SK-N-MC (cell line): ENCODE measurements around the gene IFT81.

ENCODE experiments used
- DNase-seq: peaks from one replicate; pipeline ENCODE4 v3.0.0-alpha.2; 2011; ENCODE audit warnings: low read depth, low spot score
- H3K27ac ChIP-seq: fragments of 200-600 bp; sonication (generic); 2 replicates; pipeline ENCODE4 v1.5.1; 2016; ENCODE audit warnings: mixed run types
- H3K36me3 ChIP-seq: fragments of 200-600 bp; sonication (generic); 2 replicates; pipeline ENCODE4 v1.6.1; 2017; ENCODE audit warnings: antibody characterized with exemption, low read length, mixed read lengths; ENCODE audit not compliant: insufficient read depth
- H3K4me3 ChIP-seq: fragments of 200-600 bp; sonication (generic); 2 replicates; pipeline ENCODE4 v1.5.1; 2016
- H3K9ac ChIP-seq: fragments of 200-600 bp; sonication (generic); 2 replicates; pipeline ENCODE4 v1.8.0; 2017; ENCODE audit warnings: mixed run types, mixed read lengths; ENCODE audit not compliant: insufficient read length
- H3K9me3 ChIP-seq: fragments of 200-600 bp; sonication (generic); 2 replicates; pipeline ENCODE4 v1.6.1; 2017; ENCODE audit warnings: low read depth, mild to moderate bottlenecking, antibody characterized with exemption, low read length, moderate library complexity, mixed read lengths
- EZH2 ChIP-seq: fragments of 200-600 bp; sonication (generic); IDR thresholded peaks from one replicate; pipeline ENCODE4 v1.6.1; 2017; ENCODE audit warnings: antibody characterized with exemption
- FOXP2 ChIP-seq: optimal IDR thresholded peaks from 2 replicates; pipeline ENCODE3; 2011; ENCODE audit warnings: mild to moderate bottlenecking, moderate library complexity; ENCODE audit not compliant: insufficient read depth; ENCODE audit errors: extremely low read length, control extremely low read depth
- POLR2AphosphoS5 ChIP-seq: IDR thresholded peaks from 2 replicates; pipeline ENCODE4 v1.6.1; 2012; ENCODE audit warnings: mild to moderate bottlenecking, low read depth, low read length, borderline replicate concordance

The IFT81 gene

DNA sequence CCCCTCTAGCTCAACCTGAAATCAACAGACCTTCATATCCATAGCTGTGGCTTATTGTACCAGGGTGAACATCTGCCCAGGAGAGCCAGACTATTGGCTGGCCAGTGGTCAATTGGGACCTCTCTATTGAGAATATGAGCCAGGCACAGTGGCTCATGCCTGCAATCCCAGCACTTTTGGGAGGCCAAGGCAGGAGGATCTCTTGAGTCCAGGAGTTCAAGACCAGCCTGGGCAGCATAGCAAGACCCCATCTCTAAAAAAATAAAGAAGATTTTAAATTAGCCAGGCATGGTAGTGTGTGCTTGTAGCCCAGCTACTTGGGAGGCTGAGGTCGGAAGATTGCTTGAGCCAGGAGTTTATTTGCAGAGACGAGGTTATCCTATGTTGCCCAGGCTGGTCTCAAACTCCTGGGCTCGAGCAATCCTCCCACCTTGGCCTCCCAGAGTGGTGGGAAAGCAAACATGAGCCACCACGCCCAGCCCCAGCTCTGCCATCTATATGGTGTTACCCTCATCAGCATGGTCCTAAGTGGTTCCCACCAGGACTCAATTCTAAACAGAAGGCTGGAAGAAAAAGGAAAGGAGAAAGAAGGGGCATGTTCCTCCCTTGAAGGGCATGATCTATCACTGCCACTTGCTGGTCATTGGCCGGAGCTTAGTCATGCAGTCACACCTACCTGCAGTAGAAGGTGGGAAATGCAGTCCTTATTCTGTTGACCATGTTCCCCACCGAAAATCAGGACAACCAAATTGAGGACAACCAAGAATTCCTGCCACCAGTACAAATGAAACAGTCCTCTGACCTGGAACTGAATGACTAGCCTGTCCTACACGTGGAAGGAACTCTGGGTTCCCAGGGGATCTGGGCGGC lies 33.7 kb upstream of the IFT81 start:
- no peak overlapping the region for H3K27ac ChIP-seq
- H3K36me3 ChIP-seq, result no peaks in the 10 kb centered on the region
- no peaks in the 10 kb centered on the region for H3K9me3 ChIP-seq
- TF ChIP-seq POLR2AphosphoS5 (no peak), EZH2 (no peak), FOXP2 (no peak)
- DNase-seq, result no peak
- no peak overlapping the region for H3K9ac ChIP-seq
- no peak overlapping the region for H3K4me3 ChIP-seq

DNA sequence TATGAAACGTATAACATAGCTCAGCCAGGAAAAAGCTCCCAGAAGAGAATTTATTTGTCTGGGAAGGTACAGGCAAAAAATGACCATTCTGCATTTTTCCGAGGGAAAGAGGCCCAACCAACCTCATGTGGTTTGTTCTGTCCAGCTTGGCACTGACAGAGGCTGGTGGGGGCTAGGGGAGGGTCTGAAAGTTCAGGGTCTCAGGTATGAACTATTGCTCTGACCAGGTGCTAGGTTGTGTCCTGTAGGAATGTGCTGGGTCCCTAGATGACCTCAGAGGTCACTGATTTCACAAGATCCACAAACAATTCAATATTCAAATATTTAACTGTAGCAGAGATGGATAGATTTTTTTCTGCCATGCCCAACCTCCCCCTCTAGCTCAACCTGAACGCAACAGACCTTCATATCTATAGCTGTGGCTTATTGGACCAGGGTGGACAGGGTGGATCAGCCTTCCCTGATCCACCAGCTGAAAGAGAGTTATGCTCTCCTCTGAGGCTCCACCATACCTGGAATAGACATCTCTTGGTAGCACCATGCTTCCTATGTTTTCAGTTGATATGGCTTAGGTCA lies 32.9 kb upstream of the IFT81 start:
- no peak overlapping the region for H3K4me3 ChIP-seq
- no peaks in the 10 kb centered on the region for H3K9me3 ChIP-seq
- DNase-seq, result no peak
- H3K9ac ChIP-seq, result no peak overlapping the region
- no peak for TF ChIP-seq POLR2AphosphoS5
- no peak for TF ChIP-seq FOXP2
- TF ChIP-seq EZH2, result no peak
- no peaks in the 10 kb centered on the region for H3K36me3 ChIP-seq
- H3K27ac ChIP-seq, result no peak overlapping the region

DNA sequence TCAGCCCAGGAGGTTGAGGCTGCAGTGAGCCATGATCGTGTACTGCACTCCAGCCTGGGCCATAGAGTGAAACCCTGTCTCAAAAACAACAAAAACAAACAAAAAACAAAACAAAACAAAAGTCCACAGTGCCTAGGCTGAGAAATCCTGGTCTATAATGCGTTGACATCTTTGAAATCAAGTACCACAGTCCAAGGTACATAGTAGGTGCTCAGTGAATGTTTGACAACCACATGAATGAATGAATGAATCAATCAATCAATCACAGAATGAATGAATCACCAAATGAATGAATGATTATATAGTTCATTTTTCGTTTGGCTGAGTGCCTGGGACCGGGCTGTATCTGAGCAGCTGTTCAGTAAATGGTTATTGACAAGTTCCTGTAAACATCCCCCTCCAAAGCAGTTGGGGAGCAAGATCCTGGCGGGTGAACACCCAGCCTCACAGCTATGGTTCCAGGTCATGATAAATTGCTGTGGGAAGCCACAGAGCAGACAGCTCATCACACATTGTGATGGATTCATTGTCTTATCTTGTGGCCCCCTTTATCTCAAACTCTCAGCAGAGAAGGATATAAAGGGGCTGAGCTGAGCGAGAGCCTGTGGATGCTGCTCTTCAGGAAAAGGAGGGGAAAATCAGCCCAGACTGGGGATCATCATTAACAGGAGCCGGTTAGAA lies 30.4 kb upstream of the IFT81 start:
- Histone ChIP-seq H3K27ac (no peak overlapping the region), H3K4me3 (no peak overlapping the region), H3K9me3 (no peaks in the 10 kb centered on the region), H3K9ac (no peak overlapping the region), H3K36me3 (no peaks in the 10 kb centered on the region)
- TF ChIP-seq POLR2AphosphoS5, result no peak
- no peak for DNase-seq

DNA sequence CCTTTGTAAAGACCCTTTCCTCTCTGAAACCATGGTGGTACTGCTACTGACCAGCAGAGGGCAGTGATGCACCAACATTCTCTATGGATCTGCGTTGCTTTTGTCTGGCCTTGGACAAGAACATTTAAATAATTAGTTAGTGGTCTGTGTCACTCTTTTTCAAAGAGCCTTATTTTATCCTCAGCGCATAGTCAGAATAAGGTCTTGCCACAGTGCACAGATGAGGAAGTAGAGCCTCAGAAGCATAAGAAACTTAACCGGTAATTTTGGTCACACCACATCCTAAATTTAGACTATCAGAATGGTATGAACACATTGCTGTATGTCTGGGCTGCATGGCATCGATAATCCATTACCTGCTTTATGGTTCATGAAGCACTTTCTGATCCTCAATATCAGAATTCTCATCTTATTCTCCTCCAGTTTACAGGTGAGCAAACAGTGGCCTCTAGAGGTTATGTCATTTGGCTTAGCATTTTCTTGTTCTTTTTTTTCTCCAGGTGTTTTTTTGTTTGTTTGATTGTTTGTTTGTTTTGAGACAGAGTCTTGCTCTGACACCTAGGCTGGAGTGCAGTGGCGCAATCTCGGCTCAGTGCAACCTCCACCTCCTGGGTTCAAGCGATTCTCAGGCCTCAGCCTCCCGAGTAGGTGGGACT lies 23.7 kb upstream of the IFT81 start:
- Histone ChIP-seq H3K4me3 (no peak overlapping the region), H3K36me3 (no peaks in the 10 kb centered on the region), H3K9ac (no peak overlapping the region), H3K9me3 (no peaks in the 10 kb centered on the region), H3K27ac (no peak overlapping the region; the same call in 1 of the 2 replicates)
- peak; percentile 73 for DNase-seq
- TF ChIP-seq EZH2, result no peak
- no peak for TF ChIP-seq FOXP2
- TF ChIP-seq POLR2AphosphoS5, result no peak

DNA sequence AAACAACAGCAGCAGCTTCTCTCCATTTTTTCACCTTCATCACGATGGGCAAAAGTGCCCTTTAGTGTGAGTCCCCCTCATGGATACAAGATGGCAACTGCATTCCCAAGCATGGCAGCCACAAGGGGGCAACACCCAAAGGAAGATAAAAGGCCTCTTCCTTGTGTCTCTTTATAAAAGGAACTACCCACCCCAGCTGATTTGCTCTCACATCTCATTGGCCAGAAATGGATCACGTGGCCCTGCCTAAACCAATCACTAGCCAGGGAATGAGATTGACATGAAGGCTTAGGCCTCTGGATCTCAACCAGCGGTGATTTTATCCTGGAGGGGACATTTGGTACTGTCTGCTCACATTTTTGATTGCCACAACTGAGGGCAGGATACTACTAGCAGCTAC lies 21.9 kb upstream of the IFT81 start:
- peak; percentile 67 for DNase-seq
- no peak overlapping the region for H3K27ac ChIP-seq
- no peak for TF ChIP-seq POLR2AphosphoS5
- no peak for TF ChIP-seq EZH2
- no peak for TF ChIP-seq FOXP2

DNA sequence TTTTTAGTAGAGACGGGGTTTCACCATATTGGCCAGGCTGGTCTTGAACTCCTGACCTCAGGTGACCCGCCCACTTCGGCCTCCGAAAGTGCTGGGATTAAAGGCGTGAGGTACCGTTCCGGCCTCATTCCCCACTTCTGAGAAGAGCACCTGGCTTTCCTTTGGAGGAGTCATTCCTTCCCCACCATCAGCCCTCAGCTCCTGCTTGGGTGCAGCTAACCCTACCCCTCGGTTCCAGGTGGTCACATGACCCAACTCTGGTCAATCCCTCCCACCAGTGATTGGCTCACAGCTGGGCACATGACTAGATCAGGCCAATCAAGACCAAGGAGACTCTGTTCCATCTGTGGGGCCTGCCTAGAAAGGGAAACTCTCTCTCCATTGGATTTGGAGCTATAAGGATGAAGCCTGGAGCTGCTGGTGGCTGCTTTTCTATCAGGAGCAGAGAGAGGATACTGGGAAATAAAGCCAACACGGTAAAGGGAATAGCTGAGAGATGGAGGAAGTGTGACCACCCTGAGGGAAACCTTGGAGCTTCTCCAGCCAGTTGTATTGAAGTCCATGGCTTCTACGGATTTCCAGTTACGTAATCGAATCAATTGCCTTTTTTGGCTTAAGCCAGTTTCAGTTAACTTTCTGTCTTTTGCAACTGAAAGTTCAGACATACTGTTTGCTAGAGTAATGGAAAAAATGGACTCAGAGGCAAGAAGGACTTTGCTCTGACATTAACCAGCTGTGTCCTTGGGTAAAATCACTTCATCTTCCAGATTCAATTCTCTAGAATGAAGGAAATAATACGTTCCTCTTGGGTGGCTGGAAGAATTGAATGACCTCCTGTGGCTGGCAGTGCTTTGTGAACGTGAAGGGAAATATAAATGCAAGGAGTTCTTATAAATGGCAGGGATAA lies 19.7 kb upstream of the IFT81 start:
- Histone ChIP-seq H3K27ac (no peak overlapping the region), H3K4me3 (no peak overlapping the region), H3K9ac (no peak overlapping the region), H3K36me3 (no peaks in the 10 kb centered on the region), H3K9me3 (no peaks in the 10 kb centered on the region)
- no peak for DNase-seq
- TF ChIP-seq EZH2 (no peak), POLR2AphosphoS5 (no peak), FOXP2 (no peak)

More for the DNA sequence above, 21.9 kb upstream of the IFT81 start:
- H3K36me3 ChIP-seq, result no peaks in the 10 kb centered on the region
- no peak overlapping the region for H3K9ac ChIP-seq
- H3K4me3 ChIP-seq, result no peak overlapping the region
- H3K9me3 ChIP-seq, result no peaks in the 10 kb centered on the region

DNA sequence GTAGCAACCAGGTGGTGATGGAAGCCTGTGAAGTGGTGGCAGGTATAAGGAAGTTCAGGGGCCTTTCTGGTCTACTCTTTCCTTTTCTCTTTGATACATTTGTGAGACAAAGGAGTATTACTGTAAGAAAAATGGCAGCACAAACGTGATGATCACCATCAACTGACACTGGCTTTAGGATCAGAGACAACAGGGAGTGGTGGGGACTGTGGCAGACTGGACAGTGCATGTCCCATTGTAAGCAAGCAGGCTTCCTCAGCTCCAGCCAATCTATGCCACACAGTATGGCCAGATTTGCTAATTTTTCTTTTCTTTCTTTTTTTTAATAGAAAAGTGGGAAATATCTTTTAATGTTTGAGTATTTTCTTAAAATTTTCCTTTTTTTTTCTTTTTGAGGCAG lies 19.0 kb upstream of the IFT81 start:
- no peak for DNase-seq
- no peaks in the 10 kb centered on the region for H3K36me3 ChIP-seq
- no peaks in the 10 kb centered on the region for H3K9me3 ChIP-seq
- TF ChIP-seq EZH2 (no peak), POLR2AphosphoS5 (no peak), FOXP2 (no peak)
- no peak overlapping the region for H3K9ac ChIP-seq
- H3K4me3 ChIP-seq, result no peak overlapping the region
- no peak overlapping the region for H3K27ac ChIP-seq

DNA sequence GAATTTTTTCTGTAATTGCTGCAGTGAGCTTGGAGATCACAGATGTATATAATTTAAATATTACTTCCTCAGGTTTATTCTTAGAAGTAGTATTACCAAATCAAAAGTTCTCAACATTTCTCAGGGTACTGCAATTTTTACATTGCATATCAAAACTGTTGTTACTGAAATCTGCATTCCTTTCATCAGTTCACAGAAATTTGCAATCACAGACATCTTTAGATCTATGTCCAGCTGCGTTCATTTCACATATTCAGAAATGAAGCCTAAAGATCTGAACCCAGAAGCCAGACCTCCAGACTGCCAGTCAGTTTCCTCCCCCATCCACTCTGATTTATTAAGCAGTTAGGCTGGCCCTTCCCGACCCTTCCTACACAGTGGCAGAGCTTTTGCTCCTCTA lies 18.2 kb upstream of the IFT81 start:
- TF ChIP-seq FOXP2 (no peak), POLR2AphosphoS5 (no peak), EZH2 (no peak)
- H3K9me3 ChIP-seq, result no peaks in the 10 kb centered on the region
- no peaks in the 10 kb centered on the region for H3K36me3 ChIP-seq
- DNase-seq, result no peak
- H3K27ac ChIP-seq, result no peak overlapping the region
- H3K4me3 ChIP-seq, result no peak overlapping the region
- no peak overlapping the region for H3K9ac ChIP-seq
